Ishikawa (cell line): ENCODE results near the gene CCDC73.

ENCODE experiments used
- CEBPB ChIP-seq: IDR thresholded peaks from 2 replicates; pipeline ENCODE4 v1.6.1; 2012
- CREB1 ChIP-seq: IDR thresholded peaks from 2 replicates; pipeline ENCODE4 v1.6.1; 2012; ENCODE audit warnings: low read depth
- EGR1 ChIP-seq: IDR thresholded peaks from 2 replicates; pipeline ENCODE4 v1.6.1; 2012
- EP300 ChIP-seq: IDR thresholded peaks from 2 replicates; pipeline ENCODE4 v1.6.1; 2012; ENCODE audit warnings: borderline replicate concordance
- FOXM1 ChIP-seq: IDR thresholded peaks from 2 replicates; pipeline ENCODE4 v1.6.1; 2012; ENCODE audit warnings: low read depth, borderline replicate concordance
- NFIC ChIP-seq: IDR thresholded peaks from 2 replicates; pipeline ENCODE4 v1.6.1; 2012
- RAD21 ChIP-seq: IDR thresholded peaks from 2 replicates; pipeline ENCODE4 v1.6.1; 2012; ENCODE audit warnings: low read depth
- TAF1 ChIP-seq: IDR thresholded peaks from 2 replicates; pipeline ENCODE4 v1.6.1; 2012; ENCODE audit warnings: low read depth, mild to moderate bottlenecking
- TCF12 ChIP-seq: IDR thresholded peaks from 2 replicates; pipeline ENCODE4 v1.6.1; 2012; ENCODE audit warnings: low read depth
- TEAD4 ChIP-seq: IDR thresholded peaks from 2 replicates; pipeline ENCODE4 v1.6.1; 2012
- YY1 ChIP-seq: IDR thresholded peaks from 2 replicates; pipeline ENCODE4 v1.6.1; 2012; ENCODE audit warnings: low read depth
- ZBTB7A ChIP-seq: IDR thresholded peaks from 2 replicates; pipeline ENCODE4 v1.6.1; 2012; ENCODE audit warnings: low read depth
- TF ChIP-seq, protein P1 (sequence below): IDR thresholded peaks from 2 replicates; pipeline ENCODE4 v1.6.1; 2012; ENCODE audit warnings: low read depth, mild to moderate bottlenecking
- TF ChIP-seq, protein P2 (sequence below): IDR thresholded peaks from 2 replicates; pipeline ENCODE4 v1.6.1; 2012
- TF ChIP-seq, protein P3 (sequence below): IDR thresholded peaks from 2 replicates; pipeline ENCODE4 v1.6.1; 2012

Gene CCDC73

DNA sequence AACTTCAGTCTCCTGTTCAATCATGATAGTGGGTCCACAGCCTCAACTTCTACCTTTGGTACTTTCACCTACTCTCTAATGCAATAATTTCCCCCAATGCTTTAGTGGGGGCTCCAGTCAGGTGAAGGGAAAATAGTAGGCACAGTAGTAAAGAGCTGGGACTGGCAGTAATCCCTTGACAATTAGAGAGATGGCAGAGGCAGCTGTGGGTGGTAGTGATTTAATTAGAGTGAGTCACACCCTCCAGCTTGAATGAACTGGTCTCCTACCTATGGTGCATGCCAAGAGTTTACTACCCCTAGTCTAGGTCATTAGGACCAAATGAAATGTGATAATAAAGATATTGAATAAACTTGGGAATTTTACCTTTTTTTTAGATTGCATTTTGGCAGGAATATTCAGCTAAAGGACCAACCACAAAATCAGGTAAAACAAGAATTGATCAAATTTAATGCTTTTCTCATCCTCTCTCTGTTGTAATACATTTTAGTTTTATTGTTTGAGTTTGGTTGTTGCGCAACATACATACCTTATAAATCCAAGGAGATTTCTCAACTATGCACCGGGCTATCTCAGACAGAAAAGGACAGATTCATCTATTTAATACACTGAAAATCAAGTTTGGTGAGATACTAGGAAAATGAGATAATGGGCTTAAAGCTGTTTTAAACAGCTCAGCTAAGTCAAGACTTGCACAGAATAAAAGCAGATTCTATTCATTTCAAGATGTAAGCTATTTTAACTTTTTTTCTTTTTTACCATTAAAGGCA lies 44.2 kb upstream of the CCDC73 start:
- TF ChIP-seq EGR1 (no peak), TCF12 (no peak), NFIC (peak; percentile 23; the same call in 1 of the 2 replicates), TAF1 (no peak), YY1 (no peak), CEBPB (peak; percentile 100), EP300 (no peak)
- TF ChIP-seq, protein P1, sequence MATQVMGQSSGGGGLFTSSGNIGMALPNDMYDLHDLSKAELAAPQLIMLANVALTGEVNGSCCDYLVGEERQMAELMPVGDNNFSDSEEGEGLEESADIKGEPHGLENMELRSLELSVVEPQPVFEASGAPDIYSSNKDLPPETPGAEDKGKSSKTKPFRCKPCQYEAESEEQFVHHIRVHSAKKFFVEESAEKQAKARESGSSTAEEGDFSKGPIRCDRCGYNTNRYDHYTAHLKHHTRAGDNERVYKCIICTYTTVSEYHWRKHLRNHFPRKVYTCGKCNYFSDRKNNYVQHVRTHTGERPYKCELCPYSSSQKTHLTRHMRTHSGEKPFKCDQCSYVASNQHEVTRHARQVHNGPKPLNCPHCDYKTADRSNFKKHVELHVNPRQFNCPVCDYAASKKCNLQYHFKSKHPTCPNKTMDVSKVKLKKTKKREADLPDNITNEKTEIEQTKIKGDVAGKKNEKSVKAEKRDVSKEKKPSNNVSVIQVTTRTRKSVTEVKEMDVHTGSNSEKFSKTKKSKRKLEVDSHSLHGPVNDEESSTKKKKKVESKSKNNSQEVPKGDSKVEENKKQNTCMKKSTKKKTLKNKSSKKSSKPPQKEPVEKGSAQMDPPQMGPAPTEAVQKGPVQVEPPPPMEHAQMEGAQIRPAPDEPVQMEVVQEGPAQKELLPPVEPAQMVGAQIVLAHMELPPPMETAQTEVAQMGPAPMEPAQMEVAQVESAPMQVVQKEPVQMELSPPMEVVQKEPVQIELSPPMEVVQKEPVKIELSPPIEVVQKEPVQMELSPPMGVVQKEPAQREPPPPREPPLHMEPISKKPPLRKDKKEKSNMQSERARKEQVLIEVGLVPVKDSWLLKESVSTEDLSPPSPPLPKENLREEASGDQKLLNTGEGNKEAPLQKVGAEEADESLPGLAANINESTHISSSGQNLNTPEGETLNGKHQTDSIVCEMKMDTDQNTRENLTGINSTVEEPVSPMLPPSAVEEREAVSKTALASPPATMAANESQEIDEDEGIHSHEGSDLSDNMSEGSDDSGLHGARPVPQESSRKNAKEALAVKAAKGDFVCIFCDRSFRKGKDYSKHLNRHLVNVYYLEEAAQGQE = no peak
- TF ChIP-seq, protein P2, sequence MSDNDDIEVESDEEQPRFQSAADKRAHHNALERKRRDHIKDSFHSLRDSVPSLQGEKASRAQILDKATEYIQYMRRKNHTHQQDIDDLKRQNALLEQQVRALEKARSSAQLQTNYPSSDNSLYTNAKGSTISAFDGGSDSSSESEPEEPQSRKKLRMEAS = no peak
- TF ChIP-seq, protein P3, sequence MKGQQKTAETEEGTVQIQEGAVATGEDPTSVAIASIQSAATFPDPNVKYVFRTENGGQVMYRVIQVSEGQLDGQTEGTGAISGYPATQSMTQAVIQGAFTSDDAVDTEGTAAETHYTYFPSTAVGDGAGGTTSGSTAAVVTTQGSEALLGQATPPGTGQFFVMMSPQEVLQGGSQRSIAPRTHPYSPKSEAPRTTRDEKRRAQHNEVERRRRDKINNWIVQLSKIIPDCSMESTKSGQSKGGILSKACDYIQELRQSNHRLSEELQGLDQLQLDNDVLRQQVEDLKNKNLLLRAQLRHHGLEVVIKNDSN = no peak

DNA sequence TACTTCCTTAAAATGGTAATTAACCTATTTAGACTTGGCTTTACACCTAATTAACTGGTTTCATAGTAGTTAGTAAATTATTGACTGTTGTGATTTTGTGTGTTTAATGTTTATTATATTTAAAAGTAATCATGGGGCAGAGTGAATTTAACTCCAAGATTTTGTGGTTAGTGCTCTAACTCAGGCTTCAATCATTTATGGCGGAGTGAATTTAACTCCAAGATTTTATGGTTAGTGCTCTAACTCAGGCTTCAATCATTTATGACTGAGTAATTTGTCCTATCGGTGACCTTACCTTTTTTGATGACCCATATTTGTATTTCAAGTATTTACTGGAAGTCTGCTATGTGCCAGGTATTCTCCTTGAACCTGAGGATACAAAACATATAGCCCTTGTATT lies 42.5 kb upstream of the CCDC73 start:
- TF ChIP-seq TEAD4 = no peak

DNA sequence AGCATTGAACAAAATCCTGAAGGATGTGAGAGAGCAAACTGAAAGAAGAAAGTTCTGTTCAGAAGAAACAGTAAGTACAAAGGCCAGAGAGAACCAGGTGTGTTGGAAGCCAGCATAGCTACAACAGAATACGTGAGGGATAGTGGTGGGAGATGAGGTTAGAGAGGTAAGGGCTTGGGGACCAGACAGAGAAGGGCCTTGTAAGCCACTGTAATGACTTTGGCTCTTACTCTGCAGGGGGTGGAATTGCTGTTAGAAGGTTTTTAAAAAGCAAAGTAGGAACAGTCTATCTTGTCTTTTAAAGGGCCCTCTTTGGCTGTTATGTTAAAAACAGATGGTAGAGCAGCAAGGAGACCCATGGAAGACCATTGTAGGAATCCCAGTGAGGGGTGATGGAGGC lies 39.5 kb upstream of the CCDC73 start:
- no peak for TF ChIP-seq TAF1
- TF ChIP-seq EGR1 = no peak
- no peak for TF ChIP-seq ZBTB7A
- TF ChIP-seq, protein P2 = no peak
- TF ChIP-seq, protein P1 = no peak
- TF ChIP-seq CEBPB = no peak
- TF ChIP-seq, protein P3 = no peak
- TF ChIP-seq TCF12 = no peak
- TF ChIP-seq RAD21 = no peak
- no peak for TF ChIP-seq FOXM1
- no peak for TF ChIP-seq EP300
- no peak for TF ChIP-seq TEAD4
- TF ChIP-seq YY1 = no peak

DNA sequence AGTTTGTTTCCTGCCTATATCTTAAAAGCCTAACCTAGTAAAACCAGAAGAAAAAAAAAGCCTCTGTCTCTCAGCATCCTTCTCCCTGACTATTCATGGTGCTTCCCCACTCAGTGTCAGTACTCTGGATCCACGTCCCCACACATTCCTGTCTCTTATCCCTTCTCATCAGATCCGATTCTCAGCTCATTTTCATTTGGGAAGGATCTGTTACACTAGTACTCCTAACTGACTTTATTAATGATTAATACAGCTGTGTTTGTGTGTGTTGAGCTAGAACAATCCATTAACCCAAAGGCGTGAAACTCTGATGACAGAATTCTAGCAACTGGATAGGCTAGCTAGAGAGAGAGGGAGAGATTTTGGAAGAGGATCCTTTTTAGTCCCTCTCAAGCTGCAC lies 36.8 kb upstream of the CCDC73 start:
- TF ChIP-seq EGR1 (no peak), NFIC (no peak), TCF12 (no peak), CEBPB (no peak), YY1 (no peak), TEAD4 (no peak), FOXM1 (no peak), RAD21 (no peak), CREB1 (no peak), ZBTB7A (no peak), EP300 (no peak), TAF1 (no peak)
- TF ChIP-seq, protein P2 = no peak
- TF ChIP-seq, protein P3 = no peak
- TF ChIP-seq, protein P1 = no peak
